ENCODE data around the gene HIGD2B.
"Not testable (repeated sequence)": the region's sequence is repeated elsewhere in the genome, so short reads cannot be mapped to it uniquely, and the experiment has no call there.

HIGD2B gene

GRCh38 chr15:72706266-72706665, 20.3 kb upstream of the HIGD2B start:
- H3K27ac Mint-ChIP-seq: no peak overlapping the region

DNA sequence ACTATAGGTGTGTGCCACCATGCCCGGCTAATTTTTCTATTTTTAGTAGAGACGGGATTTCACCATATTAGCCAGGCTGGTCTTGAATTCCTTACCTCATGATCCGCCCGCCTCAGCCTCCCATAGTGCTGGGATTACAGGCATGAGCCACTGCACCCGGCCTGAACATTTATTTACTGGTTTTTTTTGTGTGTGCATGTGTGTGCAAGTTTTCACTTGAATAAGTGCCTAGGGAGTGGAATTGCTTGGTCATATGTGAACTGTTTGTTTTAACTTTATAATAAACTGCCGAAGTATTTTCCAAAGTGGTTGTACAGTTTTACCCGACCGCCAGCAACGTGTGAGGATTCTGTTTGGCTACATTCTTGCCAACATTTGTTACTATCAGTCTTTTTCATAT, 14.1 kb upstream of the HIGD2B start:
- H3K27me3 Mint-ChIP-seq: no peaks in the 10 kb centered on the region
- peaks cover 4% of the 10 kb centered on the region for H3K4me1 Mint-ChIP-seq
- no peak for DNase-seq (ENCODE audit: low spot score in 2 of 2)
- ATAC-seq (ENCODE audit: low read depth): no peak
- peaks cover 6% of the 10 kb centered on the region for H3K36me3 Mint-ChIP-seq
- H3K9me3 Mint-ChIP-seq: no peaks in the 10 kb centered on the region
- no peak overlapping the region for H3K27ac Mint-ChIP-seq
- H3K4me3 Mint-ChIP-seq: no peak overlapping the region

More at GRCh38 chr15:72706266-72706665, 20.3 kb upstream of the HIGD2B start:
- H3K9me3 Mint-ChIP-seq: no peaks in the 10 kb centered on the region
- no peak overlapping the region for H3K4me3 Mint-ChIP-seq
- H3K27me3 Mint-ChIP-seq: no peaks in the 10 kb centered on the region
- DNase-seq (ENCODE audit: low spot score in 2 of 2): no peak
- H3K36me3 Mint-ChIP-seq: peaks cover 11% of the 10 kb centered on the region
- H3K4me1 Mint-ChIP-seq: peaks cover 3% of the 10 kb centered on the region
- ATAC-seq (ENCODE audit: low read depth): no peak

DNA sequence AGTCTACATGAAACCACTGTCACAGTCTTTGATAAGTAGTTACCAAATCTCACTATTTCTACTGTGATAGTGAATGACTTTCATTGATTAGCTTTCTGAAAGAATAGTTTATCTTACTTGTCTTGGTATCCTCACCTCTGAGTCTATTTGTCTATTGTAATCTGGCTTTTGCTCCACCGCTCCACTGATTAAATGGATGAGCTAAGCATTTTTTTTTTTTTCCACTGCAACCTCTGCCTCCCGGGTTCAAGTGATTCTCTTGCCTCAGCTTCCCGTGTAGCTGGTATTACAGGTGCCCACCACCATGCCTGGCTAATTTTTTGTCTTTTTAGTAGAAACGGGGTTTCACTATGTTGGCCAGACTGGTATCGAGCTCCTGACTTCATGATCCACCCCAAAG, 13.0 kb upstream of the HIGD2B start:
- H3K4me1 Mint-ChIP-seq: peaks cover 4% of the 10 kb centered on the region
- no peaks in the 10 kb centered on the region for H3K27me3 Mint-ChIP-seq
- H3K27ac Mint-ChIP-seq: no peak overlapping the region
- no peak for DNase-seq (ENCODE audit: low spot score in 2 of 2)
- H3K4me3 Mint-ChIP-seq: no peak overlapping the region
- H3K9me3 Mint-ChIP-seq: no peaks in the 10 kb centered on the region
- peaks cover 6% of the 10 kb centered on the region for H3K36me3 Mint-ChIP-seq
- ATAC-seq (ENCODE audit: low read depth): no peak

DNA sequence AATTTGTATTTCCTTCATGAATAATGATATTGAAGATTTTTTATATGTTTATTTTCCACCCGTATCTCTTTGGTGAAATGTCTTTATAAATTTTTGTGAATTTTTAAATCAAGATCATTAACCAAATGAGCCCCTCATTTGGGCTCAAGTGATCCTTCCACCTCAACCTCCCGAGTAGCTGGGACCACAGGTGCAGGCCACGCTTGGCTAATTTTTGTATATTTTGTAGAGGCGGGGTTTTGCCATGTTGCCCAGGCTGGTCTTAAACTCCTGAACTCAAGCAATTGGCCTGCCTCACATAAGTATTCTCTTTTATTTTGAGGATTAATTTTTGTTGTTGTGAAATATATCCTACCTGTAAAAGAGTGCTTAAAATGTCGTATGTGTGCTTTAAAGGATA, 5.0 kb upstream of the HIGD2B start:
- H3K9me3 Mint-ChIP-seq: no peaks in the 10 kb centered on the region
- no peak overlapping the region for H3K4me3 Mint-ChIP-seq
- no peak overlapping the region for H3K27ac Mint-ChIP-seq
- no peak for DNase-seq (ENCODE audit: low spot score in 2 of 2)
- peaks cover 8% of the 10 kb centered on the region for H3K36me3 Mint-ChIP-seq
- H3K4me1 Mint-ChIP-seq: peaks cover 6% of the 10 kb centered on the region
- H3K27me3 Mint-ChIP-seq: no peaks in the 10 kb centered on the region
- ATAC-seq (ENCODE audit: low read depth): no peak

- Mint-ChIP-seq H3K4me3 (no peak overlapping the region), H3K27me3 (no peaks in the 10 kb centered on the region), H3K9me3 (no peaks in the 10 kb centered on the region), H3K27ac (no peak overlapping the region), H3K36me3 (peaks cover 4% of the 10 kb centered on the region), H3K4me1 (peaks cover 10% of the 10 kb centered on the region)
- ATAC-seq (ENCODE audit: low read depth) (no peak), DNase-seq (ENCODE audit: low spot score in 2 of 2) (no peak)
These were observed 2.7 kb upstream of the HIGD2B start for GRCh38 chr15:72688697-72689096.

- Mint-ChIP-seq H3K27me3 (no peaks in the 10 kb centered on the region), H3K36me3 (peaks cover 2% of the 10 kb centered on the region), H3K4me3 (peak overlapping the region; percentile 87), H3K4me1 (peaks cover 10% of the 10 kb centered on the region), H3K27ac (peak overlapping the region; percentile 87), H3K9me3 (no peaks in the 10 kb centered on the region)
- DNase-seq (ENCODE audit: low spot score in 2 of 2) (no peak), ATAC-seq (ENCODE audit: low read depth) (no peak)
These were observed 569 bp downstream of the HIGD2B start for GRCh38 chr15:72685301-72685924.

GRCh38 chr15:72682772-72683171, 3.2 kb downstream of the HIGD2B start:
- Mint-ChIP-seq H3K27ac (no peak overlapping the region), H3K36me3 (no peaks in the 10 kb centered on the region), H3K4me3 (no peak overlapping the region), H3K4me1 (peaks cover 10% of the 10 kb centered on the region), H3K27me3 (peaks cover 3% of the 10 kb centered on the region), H3K9me3 (no peaks in the 10 kb centered on the region)
- ATAC-seq (ENCODE audit: low read depth) (no peak), DNase-seq (ENCODE audit: low spot score in 2 of 2) (no peak)

DNA sequence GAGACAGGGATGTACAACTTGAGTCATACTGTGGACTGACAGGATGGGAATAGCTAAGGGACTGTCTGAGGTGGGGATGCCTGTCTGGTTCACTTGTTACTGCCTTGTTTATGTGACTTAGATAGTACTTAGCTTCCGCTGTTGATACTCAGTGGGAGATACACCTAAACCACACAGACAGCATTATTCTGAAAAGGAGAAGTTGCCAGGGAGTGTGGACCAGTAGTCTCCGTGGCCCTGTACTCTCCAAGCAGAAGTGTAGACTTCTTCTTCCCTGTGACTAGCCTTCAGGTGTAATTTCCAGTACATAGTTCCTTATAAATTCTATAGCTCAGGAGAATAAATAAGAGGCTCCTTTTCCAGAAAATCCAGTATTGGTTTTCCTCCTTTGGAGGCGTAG, 5.1 kb downstream of the HIGD2B start:
- Mint-ChIP-seq H3K4me3 (no peak overlapping the region), H3K4me1 (peaks cover 6% of the 10 kb centered on the region), H3K27ac (no peak overlapping the region), H3K27me3 (peaks cover 7% of the 10 kb centered on the region), H3K36me3 (no peaks in the 10 kb centered on the region), H3K9me3 (no peaks in the 10 kb centered on the region)
- DNase-seq (ENCODE audit: low spot score in 2 of 2): no peak
- peak; percentile 67 for ATAC-seq (ENCODE audit: low read depth)

DNA sequence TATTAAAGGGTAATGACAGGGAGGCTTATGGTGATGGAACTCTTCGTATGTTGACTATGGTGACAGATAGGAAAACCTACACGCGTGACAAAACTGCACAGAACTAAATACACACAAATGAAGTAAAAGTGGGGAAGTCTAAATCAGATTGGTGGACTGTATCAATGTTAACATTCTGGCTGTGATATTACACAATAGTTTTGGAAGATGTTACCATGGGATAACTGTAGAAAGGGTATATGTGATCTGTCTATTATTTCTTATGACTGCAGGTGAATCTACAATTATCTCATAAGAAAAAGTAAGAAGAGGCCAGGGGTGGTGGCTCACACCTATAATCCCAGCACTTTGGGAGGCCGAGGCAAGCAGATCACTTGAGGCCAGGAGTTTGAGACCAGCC, 9.1 kb downstream of the HIGD2B start:
- Mint-ChIP-seq H3K27me3 (peaks cover 11% of the 10 kb centered on the region), H3K4me1 (peaks cover 5% of the 10 kb centered on the region), H3K27ac (no peak overlapping the region), H3K9me3 (no peaks in the 10 kb centered on the region), H3K36me3 (no peaks in the 10 kb centered on the region), H3K4me3 (no peak overlapping the region)
- ATAC-seq (ENCODE audit: low read depth): no peak
- no peak for DNase-seq (ENCODE audit: low spot score in 2 of 2)

GRCh38 chr15:72671525-72671924, 14.5 kb downstream of the HIGD2B start:
- Mint-ChIP-seq H3K27ac (no peak overlapping the region), H3K4me1 (peaks cover 8% of the 10 kb centered on the region), H3K4me3 (no peak overlapping the region), H3K9me3 (no peaks in the 10 kb centered on the region), H3K36me3 (no peaks in the 10 kb centered on the region), H3K27me3 (peaks cover 6% of the 10 kb centered on the region)
- no peak for DNase-seq (ENCODE audit: low spot score in 2 of 2)
- ATAC-seq (ENCODE audit: low read depth): no peak

DNA sequence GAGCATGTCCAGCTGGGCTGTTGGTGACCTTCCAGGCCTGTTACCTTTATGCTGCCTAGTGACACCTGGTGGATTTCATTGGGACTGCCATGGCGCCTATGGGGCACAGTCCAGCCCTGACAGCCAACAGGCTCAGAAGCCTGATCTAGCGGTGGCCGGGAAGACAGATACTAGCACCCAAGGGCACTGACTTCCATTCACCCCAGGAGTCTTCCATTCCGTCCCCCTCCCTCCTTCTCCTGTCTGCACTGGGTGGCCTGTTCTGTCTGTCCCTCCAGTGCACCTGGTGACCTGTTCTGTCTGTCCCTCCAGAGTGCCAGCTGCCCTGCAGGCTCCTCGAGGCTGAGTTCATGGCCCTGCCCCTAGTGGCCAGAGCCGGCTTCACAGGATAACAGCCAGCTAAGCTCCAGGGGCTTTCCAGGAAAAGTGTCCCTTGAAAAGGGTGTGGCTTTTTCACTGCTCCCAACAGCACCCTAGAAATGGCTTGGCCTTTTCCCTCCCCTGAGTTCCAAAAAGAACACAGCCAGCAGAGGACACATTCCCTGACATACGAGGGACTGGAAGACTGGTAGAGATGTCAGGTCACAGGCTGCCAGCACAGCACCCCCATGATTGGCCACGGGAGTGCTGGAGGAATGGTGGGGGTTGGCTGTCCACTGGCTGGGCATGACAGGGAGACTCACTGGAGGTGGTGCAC, 15.2 kb downstream of the HIGD2B start:
- H3K27me3 Mint-ChIP-seq, H3K4me1 Mint-ChIP-seq, H3K9me3 Mint-ChIP-seq, H3K36me3 Mint-ChIP-seq, H3K27ac Mint-ChIP-seq: not testable (repeated sequence)
- H3K4me3 Mint-ChIP-seq: peak overlapping the region; percentile 89
- DNase-seq (ENCODE audit: low spot score in 2 of 2) (peak; percentile 67 to 72), ATAC-seq (ENCODE audit: low read depth) (peak; percentile 91)

DNA sequence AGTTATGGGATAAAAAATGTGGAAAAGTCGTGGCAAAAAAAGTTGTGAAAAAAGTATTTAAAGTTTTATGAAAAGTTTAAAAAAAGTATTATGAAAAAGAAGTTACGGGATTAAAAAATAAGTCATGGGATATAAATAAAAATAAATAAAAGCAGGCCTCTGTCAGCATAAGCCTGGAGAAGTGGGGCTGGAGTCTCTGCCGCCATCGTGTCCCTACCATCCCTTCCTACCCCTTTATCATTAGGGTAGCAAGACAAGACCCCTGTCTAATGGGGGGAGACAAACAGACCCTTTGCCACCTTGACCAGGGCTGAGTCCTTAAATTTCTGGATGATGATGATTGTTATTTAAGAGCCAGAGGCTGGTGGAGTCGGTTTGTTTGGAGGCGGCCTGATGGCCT, 16.2 kb downstream of the HIGD2B start:
- not testable (repeated sequence) for ATAC-seq (ENCODE audit: low read depth); H3K9me3 Mint-ChIP-seq; DNase-seq (ENCODE audit: low spot score in 2 of 2); H3K27me3 Mint-ChIP-seq; H3K4me1 Mint-ChIP-seq; H3K27ac Mint-ChIP-seq; H3K4me3 Mint-ChIP-seq; H3K36me3 Mint-ChIP-seq

GRCh38 chr15:72665706-72666105, 20.3 kb downstream of the HIGD2B start:
- not testable (repeated sequence) for H3K9me3 Mint-ChIP-seq; ATAC-seq (ENCODE audit: low read depth); H3K27ac Mint-ChIP-seq; H3K27me3 Mint-ChIP-seq; DNase-seq (ENCODE audit: low spot score in 2 of 2); H3K4me1 Mint-ChIP-seq; H3K4me3 Mint-ChIP-seq; H3K36me3 Mint-ChIP-seq

- not testable (repeated sequence) for H3K4me3 Mint-ChIP-seq, H3K36me3 Mint-ChIP-seq, H3K27me3 Mint-ChIP-seq
These were observed 22.1 kb downstream of the HIGD2B start for GRCh38 chr15:72663931-72664330.

GRCh38 chr15:72661081-72661480, 24.9 kb downstream of the HIGD2B start:
- not testable (repeated sequence) for H3K9me3 Mint-ChIP-seq; H3K4me3 Mint-ChIP-seq; ATAC-seq (ENCODE audit: low read depth); DNase-seq (ENCODE audit: low spot score in 2 of 2); H3K4me1 Mint-ChIP-seq; H3K36me3 Mint-ChIP-seq; H3K27ac Mint-ChIP-seq; H3K27me3 Mint-ChIP-seq

More at GRCh38 chr15:72663931-72664330, 22.1 kb downstream of the HIGD2B start:
- not testable (repeated sequence) for H3K4me1 Mint-ChIP-seq; H3K9me3 Mint-ChIP-seq; DNase-seq (ENCODE audit: low spot score in 2 of 2); ATAC-seq (ENCODE audit: low read depth); H3K27ac Mint-ChIP-seq

Data from memory B cell (primary cell).